GM23248 (cell line): ENCODE data around the gene UBASH3B. TPM values are rescaled to one million over a fixed set of nuclear protein-coding genes. Genes with fewer than 3 reads are reported as not detected.

Experiments
- DNase-seq: peaks from one replicate; pipeline ENCODE4 v3.0.0-alpha.2; 2015
- H2AFZ ChIP-seq: fragments of 200-600 bp; sonication (generic); 2 replicates; pipeline ENCODE4 v1.6.1; 2016; ENCODE audit warnings: antibody characterized with exemption
- H3F3A ChIP-seq: fragments of 200-600 bp; sonication (generic); 2 replicates; pipeline ENCODE4 v1.6.1; 2016; ENCODE audit warnings: mild to moderate bottlenecking, antibody characterized with exemption, mixed run types; ENCODE audit not compliant: insufficient read depth
- H3K27ac ChIP-seq: fragments of 200-600 bp; sonication (generic); 2 replicates; pipeline ENCODE4 v1.5.1; 2016; ENCODE audit warnings: mild to moderate bottlenecking
- H3K27me3 ChIP-seq: fragments of 200-600 bp; sonication (generic); replicated peaks from 2 replicates; pipeline ENCODE4 v1.6.1; 2016; ENCODE audit warnings: mild to moderate bottlenecking; ENCODE audit not compliant: insufficient read depth
- H3K36me3 ChIP-seq: fragments of 200-600 bp; sonication (generic); 2 replicates; pipeline ENCODE4 v1.6.1; 2016; ENCODE audit warnings: low read depth, mild to moderate bottlenecking
- H3K4me1 ChIP-seq: fragments of 200-600 bp; sonication (generic); 2 replicates; pipeline ENCODE4 v1.6.1; 2016; ENCODE audit warnings: mild to moderate bottlenecking; ENCODE audit not compliant: insufficient read depth
- H3K4me2 ChIP-seq: fragments of 200-600 bp; sonication (generic); one replicate; pipeline ENCODE4 v1.6.1; 2016; ENCODE audit warnings: mild to moderate bottlenecking; ENCODE audit not compliant: unreplicated experiment
- H3K4me3 ChIP-seq: fragments of 200-600 bp; sonication (generic); 2 replicates; pipeline ENCODE4 v1.5.1; 2016; ENCODE audit warnings: mild to moderate bottlenecking
- H3K79me2 ChIP-seq: fragments of 200-600 bp; sonication (generic); 2 replicates; pipeline ENCODE4 v1.6.1; 2016; ENCODE audit warnings: mild to moderate bottlenecking; ENCODE audit not compliant: insufficient read depth
- H3K9ac ChIP-seq: fragments of 200-600 bp; sonication (generic); 2 replicates; pipeline ENCODE4 v1.6.1; 2016; ENCODE audit warnings: mild to moderate bottlenecking
- H3K9me2 ChIP-seq: fragments of 200-600 bp; sonication (generic); 2 replicates; pipeline ENCODE4 v1.6.1; 2016; ENCODE audit warnings: mixed run types, mild to moderate bottlenecking, moderate library complexity; ENCODE audit not compliant: insufficient read depth
- H3K9me3 ChIP-seq: fragments of 200-600 bp; sonication (generic); one replicate; pipeline ENCODE4 v1.6.1; 2017; ENCODE audit warnings: low read depth
- H4K20me1 ChIP-seq: fragments of 200-600 bp; sonication (generic); 2 replicates; pipeline ENCODE4 v1.6.0; 2016; ENCODE audit not compliant: insufficient read depth
- EZH2 ChIP-seq: fragments of 200-600 bp; sonication (generic); IDR thresholded peaks from 2 replicates; pipeline ENCODE4 v1.6.1; 2018; ENCODE audit warnings: antibody characterized with exemption, mild to moderate bottlenecking; ENCODE audit not compliant: insufficient read depth, poor library complexity, severe bottlenecking
- EZH2phosphoT487 ChIP-seq: fragments of 200-600 bp; sonication (generic); IDR thresholded peaks from 2 replicates; pipeline ENCODE4 v1.6.1; 2018; ENCODE audit warnings: antibody characterized with exemption, moderate library complexity, mild to moderate bottlenecking, low read depth; ENCODE audit not compliant: insufficient read depth
- WGBS, 2 experiments: methylation state at CpG; one replicate each; pipeline ENCODE4 v1.1.6; 2015 to 2017; ENCODE audit warnings: low lambda C conversion rate in 2 of 2, low coverage in 1 of 2; ENCODE audit errors: missing lambda C conversion rate in 2 of 2; 5-methylcytosine and 5-hydroxymethylcytosine counted together
- in situ Hi-C: fragments of 300-500 bp; cut with MboI; formaldehyde crosslinking; loops from 2 replicates; pipeline ENCODE4 v1.15.0; 2020
- polyA plus RNA-seq: library from polyadenylated mRNA; unstranded; fragments of >200 nt; fragmentation: Nextera tagmentation; extraction: Ambion mirVana; gene quantifications from 2 replicates; pipeline ENCODE4 v1.2.1, GENCODE V29; 2016
- total RNA-seq: library from RNA; depleted of rRNA; stranded (reverse); fragments of >200 nt; shearing (Covaris generic); gene quantifications from 2 replicates; pipeline ENCODE4 v1.2.3, GENCODE V29; 2014

Gene UBASH3B
- total and polyA plus RNA-seq, 2 experiments from 2014 or later: 15.5 to 19.7 TPM

GRCh38 chr11:122696662-122697061 lies 41.1 kb downstream of the UBASH3B start:
- in situ Hi-C loops: no loop called here

GRCh38 chr11:122697636-122698167 lies 42.2 kb downstream of the UBASH3B start:
- Histone ChIP-seq H3F3A (no peaks in the 10 kb centered on the region), H3K4me3 (no peak overlapping the region), H2AFZ (no peak overlapping the region), H3K9me3 (no peaks in the 10 kb centered on the region), H3K27ac (no peak overlapping the region), H3K79me2 (peaks cover 96% of the 10 kb centered on the region), H3K4me1 (0 out of 2 replicates have a peak, but pooled peaks cover 4% of the 10 kb centered on the region), H3K9me2 (no peaks in the 10 kb centered on the region), H3K36me3 (no peaks in the 10 kb centered on the region), H3K27me3 (no peaks in the 10 kb centered on the region), H3K4me2 (no peak overlapping the region), H3K9ac (no peak overlapping the region), H4K20me1 (no peaks in the 10 kb centered on the region)
- 85 to 86% methylated on average over 8 of the region's 8 CpGs for WGBS, 2 experiments
- peak; percentile 62 for DNase-seq
- in situ Hi-C loops: no loop called here
- TF ChIP-seq EZH2: no peak
- TF ChIP-seq EZH2phosphoT487: no peak

More at GRCh38 chr11:122696662-122697061, 41.1 kb downstream of the UBASH3B start:
- WGBS, 2 experiments: 97 to 98% methylated on average over 11 of the region's 11 CpGs
- no peaks in the 10 kb centered on the region for H3K27me3 ChIP-seq
- H4K20me1 ChIP-seq: no peaks in the 10 kb centered on the region
- no peaks in the 10 kb centered on the region for H3K9me3 ChIP-seq
- H3K79me2 ChIP-seq: peaks cover 97% of the 10 kb centered on the region
- no peak overlapping the region for H3K4me2 ChIP-seq
- H3K4me1 ChIP-seq: peaks cover 13% of the 10 kb centered on the region; the same call in 1 of the 2 replicates
- no peak for DNase-seq
- TF ChIP-seq EZH2phosphoT487 (no peak), EZH2 (no peak)
- H2AFZ ChIP-seq: no peak overlapping the region
- H3K9me2 ChIP-seq: no peaks in the 10 kb centered on the region
- H3K4me3 ChIP-seq: no peak overlapping the region
- no peaks in the 10 kb centered on the region for H3F3A ChIP-seq
- no peak overlapping the region for H3K27ac ChIP-seq
- H3K9ac ChIP-seq: no peak overlapping the region
- H3K36me3 ChIP-seq: no peaks in the 10 kb centered on the region

- H3K27me3 ChIP-seq: no peaks in the 10 kb centered on the region
- DNase-seq: no peak
- 99% methylated on average over 3 of the region's 3 CpGs for WGBS, 2 experiments
- no peak overlapping the region for H3K27ac ChIP-seq
- peaks cover 96% of the 10 kb centered on the region for H3K79me2 ChIP-seq
- no peak overlapping the region for H3K4me3 ChIP-seq
- H4K20me1 ChIP-seq: no peaks in the 10 kb centered on the region
- no peaks in the 10 kb centered on the region for H3K9me2 ChIP-seq
- 0 out of 2 replicates have a peak, but pooled peaks cover 4% of the 10 kb centered on the region for H3K4me1 ChIP-seq
- no peaks in the 10 kb centered on the region for H3K9me3 ChIP-seq
- TF ChIP-seq EZH2phosphoT487: no peak
- TF ChIP-seq EZH2: no peak
- no peaks in the 10 kb centered on the region for H3K36me3 ChIP-seq
- no peak overlapping the region for H2AFZ ChIP-seq
- no peak overlapping the region for H3K9ac ChIP-seq
- H3F3A ChIP-seq: no peaks in the 10 kb centered on the region
- H3K4me2 ChIP-seq: no peak overlapping the region
- in situ Hi-C loops: no loop called here
Observed at GRCh38 chr11:122698392-122698791, 42.9 kb downstream of the UBASH3B start.

GRCh38 chr11:122700666-122701065 lies 45.1 kb downstream of the UBASH3B start:
- H3K36me3 ChIP-seq: no peaks in the 10 kb centered on the region
- H3K4me2 ChIP-seq: no peak overlapping the region
- TF ChIP-seq EZH2: no peak
- no peak for TF ChIP-seq EZH2phosphoT487
- 63% methylated on average over 3 of the region's 3 CpGs for WGBS, 2 experiments
- no peak overlapping the region for H3K9ac ChIP-seq
- H3K4me1 ChIP-seq: peaks cover 8% of the 10 kb centered on the region
- no peaks in the 10 kb centered on the region for H3K9me3 ChIP-seq
- in situ Hi-C loops: no loop called here
- no peak overlapping the region for H3K4me3 ChIP-seq
- no peaks in the 10 kb centered on the region for H3K27me3 ChIP-seq
- H4K20me1 ChIP-seq: no peaks in the 10 kb centered on the region
- peaks cover 3% of the 10 kb centered on the region for H3F3A ChIP-seq
- H3K27ac ChIP-seq: no peak overlapping the region
- no peaks in the 10 kb centered on the region for H3K9me2 ChIP-seq
- no peak for DNase-seq
- H2AFZ ChIP-seq: no peak overlapping the region
- peaks cover 97% of the 10 kb centered on the region for H3K79me2 ChIP-seq

GRCh38 chr11:122701143-122701542 lies 45.6 kb downstream of the UBASH3B start:
- no peak for DNase-seq
- no peaks in the 10 kb centered on the region for H3K36me3 ChIP-seq
- peaks cover 6% of the 10 kb centered on the region for H3F3A ChIP-seq
- 9 to 14% methylated on average over 4 of the region's 4 CpGs for WGBS, 2 experiments
- H3K9me2 ChIP-seq: no peaks in the 10 kb centered on the region
- H3K4me3 ChIP-seq: no peak overlapping the region
- H3K9ac ChIP-seq: no peak overlapping the region
- H3K79me2 ChIP-seq: peaks cover 93% of the 10 kb centered on the region
- no peaks in the 10 kb centered on the region for H3K9me3 ChIP-seq
- no peak overlapping the region for H2AFZ ChIP-seq
- H3K27ac ChIP-seq: no peak overlapping the region
- no peak overlapping the region for H3K4me2 ChIP-seq
- in situ Hi-C loops: no loop called here
- H3K27me3 ChIP-seq: no peaks in the 10 kb centered on the region
- H4K20me1 ChIP-seq: no peaks in the 10 kb centered on the region
- no peak for TF ChIP-seq EZH2
- peaks cover 13% of the 10 kb centered on the region for H3K4me1 ChIP-seq
